CD4-positive, alpha-beta T cell treated with Interleukin-15 for 4 hours (primary cell): ENCODE measurements around the gene CCNQ.

Experiments used
- DNase-seq: peaks from one replicate; pipeline ENCODE4 v3.0.0-alpha.2; 2020; ENCODE audit warnings: low spot score

CCNQ gene

DNA sequence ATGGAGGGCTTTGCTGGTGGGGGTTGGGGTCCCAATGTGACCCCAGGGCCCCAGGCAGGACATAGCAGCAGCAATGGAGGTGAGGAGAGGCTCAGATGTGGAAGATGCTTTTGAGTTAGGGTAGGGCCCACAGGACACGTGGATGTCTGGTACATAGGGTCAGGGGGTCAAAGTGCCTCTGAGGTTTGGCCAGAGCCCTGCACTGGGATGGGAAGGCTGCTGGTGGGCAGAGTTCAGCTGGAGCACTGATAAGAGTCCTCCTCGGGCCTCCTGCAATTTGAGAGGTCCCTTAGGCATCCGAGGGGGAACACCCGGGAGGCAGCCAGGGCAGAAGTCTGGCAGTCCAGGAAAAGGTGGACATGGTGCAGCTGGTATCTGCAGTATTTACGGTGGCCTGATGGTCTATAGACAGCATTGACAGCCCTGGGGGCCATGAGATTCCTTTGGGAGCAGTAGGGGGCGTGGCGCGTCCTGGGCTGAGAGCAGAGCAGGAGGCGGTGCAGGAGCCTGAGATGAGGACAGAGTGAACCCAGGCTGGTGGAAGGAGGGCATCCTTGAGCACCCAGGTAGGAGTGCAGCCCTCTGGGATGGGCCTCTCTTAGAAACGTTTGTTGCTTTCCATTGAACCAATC is 22.6 kb downstream of the CCNQ start:
- DNase-seq = no peak

DNA sequence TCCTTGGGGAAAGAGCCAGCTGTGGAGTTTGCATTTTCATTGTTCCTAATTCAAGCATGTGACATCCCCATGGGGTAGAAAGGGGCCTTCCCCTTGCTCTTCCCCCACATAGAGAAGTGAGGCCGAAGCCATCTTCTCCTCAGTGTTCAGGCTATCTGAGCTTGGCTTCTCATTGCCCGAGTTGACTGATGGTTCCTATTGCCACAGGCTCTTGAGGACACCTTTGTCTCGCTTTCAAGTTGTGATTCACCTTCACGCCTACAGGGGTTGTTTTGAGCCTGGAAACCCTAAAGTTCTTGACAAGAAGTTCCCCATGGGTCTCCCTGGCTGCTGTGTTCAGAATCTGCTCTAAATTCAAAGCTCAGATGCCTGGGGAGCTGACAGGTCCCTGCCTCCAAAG is 25.0 kb downstream of the CCNQ start:
- DNase-seq = no peak

DNA sequence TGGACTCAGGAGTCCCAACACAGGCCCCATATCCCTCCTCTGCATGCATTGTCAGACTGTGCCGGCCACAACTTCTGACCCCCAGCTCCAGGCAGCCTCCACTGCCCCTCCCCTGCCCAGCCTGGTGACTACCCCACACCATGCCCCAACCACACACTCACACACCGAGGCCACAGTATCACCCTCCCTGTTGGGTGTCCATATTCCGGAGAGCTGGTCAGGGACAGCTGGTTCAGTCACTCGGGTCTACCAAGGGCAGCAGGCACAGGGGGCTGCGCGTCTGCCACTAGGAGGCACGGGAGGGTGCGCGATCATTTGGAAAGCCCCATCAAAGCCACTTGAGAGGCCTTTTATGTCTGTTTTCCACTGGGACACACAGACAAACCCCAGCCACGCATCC is 26.3 kb downstream of the CCNQ start:
- no peak for DNase-seq

DNA sequence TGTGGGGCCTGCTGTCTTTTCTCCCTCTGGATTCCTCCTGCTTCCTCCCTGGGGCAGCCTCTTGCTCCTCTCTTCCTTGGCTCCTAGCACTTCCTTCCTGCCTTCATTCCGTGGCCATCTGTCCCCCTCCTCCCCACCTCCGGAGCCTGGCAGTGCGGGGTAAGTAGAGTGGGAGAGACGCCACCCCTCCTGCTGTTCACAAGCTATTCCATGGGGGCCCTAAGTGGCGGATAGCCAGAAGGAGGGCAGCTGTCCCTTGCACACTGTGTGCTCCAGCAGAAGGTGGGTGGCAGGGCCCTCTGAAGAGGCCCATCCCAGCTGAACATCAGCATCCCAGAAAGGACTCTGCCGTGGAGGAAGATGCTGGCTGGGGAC is 27.4 kb downstream of the CCNQ start:
- DNase-seq = no peak

DNA sequence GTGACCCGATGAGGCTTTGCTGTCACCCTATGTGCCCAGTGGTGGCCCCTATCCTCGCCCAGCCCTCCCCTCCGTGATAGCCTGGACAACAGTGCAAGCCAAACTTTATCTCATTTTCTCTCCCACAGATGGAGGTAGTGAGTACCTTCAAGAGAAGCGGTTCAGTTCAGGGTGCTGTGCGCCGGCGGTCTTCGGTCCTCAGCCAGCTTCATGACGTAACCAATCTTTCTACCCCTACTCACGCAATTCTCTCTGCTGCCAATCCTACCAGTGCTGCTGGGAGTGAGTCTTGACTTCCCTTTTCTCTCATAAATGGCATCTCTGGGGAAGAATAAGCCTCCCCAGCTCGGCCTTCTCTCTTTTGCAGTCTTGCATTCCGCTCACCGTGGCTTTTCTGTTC is 29.5 kb downstream of the CCNQ start:
- DNase-seq = no peak

DNA sequence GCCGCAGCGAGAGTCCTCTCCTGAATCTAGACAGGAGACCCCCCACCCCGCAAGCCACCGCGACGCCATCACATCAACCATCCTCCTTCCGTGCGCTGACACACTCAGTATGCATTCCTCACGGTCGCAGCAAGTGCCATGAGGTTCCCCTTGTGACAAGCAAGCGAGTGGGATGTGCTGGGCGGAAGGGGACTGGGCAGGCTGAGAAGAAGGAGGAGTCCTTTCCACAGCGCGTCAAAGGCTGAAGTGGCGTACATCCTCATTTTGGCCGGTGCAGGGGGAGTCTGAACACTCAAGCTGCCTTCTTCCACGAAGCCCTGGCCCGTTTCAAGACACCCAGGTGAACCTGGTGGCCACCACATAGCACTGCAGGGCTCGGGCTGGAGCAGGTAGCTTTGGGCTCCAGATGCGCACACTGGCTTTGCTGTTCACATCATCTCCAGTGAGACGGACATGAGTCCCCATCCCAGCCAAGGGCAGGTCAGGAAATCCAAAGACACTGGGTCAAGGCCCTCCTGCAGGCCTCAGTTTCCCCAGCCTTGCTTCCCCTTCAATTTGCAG is 30.4 kb downstream of the CCNQ start:
- DNase-seq = no peak

DNA sequence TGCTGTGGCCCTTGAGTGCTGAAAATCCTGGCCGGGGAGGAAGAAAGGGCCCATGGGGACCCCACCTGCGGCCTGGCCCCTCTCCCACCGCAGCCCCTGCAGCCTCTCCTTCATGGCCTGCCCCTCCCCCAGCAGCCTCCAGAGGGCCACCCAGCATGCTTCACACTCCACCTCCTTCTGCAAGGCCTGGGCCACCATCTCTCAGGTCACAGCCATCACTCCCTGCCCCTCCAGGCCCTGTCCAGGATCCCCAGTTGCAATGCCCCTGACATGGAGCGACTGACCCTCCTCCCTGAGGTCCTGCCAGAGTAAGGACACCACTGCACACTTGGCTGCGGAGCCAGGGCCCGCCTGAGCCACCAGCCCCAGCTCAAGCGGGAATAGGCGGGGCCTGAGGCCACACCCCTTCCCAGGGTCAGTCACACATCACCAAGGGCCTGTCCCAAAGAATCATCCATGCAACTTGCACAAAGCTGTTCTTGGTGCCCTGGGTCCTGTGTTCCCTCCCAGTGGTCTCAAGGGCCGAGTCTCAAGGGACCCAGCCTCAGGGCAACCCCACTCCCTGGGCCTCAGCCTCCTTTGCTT is 32.9 kb downstream of the CCNQ start:
- DNase-seq = no peak

DNA sequence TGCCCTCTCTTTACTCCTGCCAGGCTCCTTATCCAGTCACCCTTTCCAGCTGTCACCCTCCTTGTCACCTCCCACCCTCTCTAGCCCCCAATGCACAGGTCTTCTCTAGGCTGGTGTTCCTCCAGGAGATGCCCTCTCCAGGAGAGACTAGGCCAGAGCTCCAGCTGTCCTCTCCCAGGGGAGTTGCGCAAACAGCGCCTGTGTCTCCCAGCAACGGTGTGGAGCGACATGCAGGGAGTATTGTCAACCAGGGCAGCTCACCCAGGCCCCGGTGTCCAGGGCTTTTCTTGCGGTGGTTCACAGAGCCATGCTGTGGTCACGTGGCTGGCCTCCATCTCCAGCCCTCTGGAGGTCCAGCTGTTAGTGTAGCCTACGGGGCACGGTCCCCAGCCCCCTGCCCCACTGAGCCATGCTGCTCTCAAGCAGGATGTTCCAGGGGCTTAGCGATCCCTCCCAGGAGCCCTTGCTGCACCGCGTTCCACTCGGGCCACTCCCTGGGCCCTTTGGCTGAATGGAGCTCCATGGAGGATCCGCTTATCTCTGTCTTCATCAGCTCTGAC is 34.8 kb downstream of the CCNQ start:
- DNase-seq = no peak

DNA sequence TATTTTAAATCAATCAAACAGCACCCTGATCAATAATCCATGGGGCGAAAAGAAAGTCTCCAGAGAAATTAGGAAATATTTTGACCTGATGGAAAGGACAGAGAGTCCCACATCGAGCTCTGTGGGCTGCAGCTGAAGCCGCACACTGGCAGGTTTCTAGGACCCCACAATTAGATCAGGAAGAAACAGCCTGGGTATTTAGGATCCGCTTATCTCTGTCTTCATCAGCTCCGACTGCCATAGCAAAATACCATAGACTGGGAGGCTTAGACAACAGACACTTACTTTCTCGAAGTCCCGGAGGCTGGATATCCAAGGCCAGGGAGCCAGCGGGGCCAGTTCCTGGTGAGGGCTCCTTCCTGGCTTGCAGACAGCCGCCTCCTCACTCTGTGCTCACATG is 36.4 kb downstream of the CCNQ start:
- DNase-seq = no peak

DNA sequence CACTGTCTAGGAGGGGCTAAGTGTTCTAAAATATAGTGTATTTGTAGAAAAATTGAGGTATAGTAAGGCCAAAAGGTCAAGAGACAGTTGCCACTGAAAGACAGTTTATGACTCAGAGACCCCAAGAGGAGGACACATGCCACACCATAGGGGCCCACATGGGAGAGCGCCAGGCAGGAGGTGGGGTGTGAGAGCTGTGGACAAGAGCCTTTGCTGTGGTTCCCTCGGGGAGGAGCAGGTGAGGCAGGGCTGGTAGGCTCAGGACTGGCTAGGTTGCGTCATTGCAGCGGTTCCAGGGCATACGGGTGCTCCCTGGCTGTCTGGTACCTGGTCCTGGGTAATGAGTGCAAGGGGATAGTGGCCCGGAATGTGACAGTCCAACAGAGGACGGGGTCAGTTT is 37.6 kb downstream of the CCNQ start:
- DNase-seq = no peak

DNA sequence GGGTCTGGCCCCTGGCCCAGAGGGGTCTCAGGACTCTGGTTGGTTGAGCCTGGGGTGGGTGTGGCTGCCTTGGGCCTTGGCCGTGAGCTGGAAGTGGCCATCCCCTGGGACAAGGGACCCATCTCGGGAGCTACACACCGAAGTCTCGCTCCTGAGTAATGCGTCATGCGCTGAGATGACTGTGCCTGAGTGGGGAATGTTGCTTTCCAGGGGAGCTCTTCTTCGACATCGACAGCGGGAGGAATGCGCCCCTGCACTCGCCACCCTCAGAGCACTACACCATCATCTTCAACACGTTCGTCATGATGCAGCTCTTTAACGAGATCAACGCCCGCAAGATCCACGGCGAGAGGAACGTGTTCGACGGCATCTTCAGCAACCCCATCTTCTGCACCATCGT is 38.5 kb downstream of the CCNQ start:
- DNase-seq = no peak

DNA sequence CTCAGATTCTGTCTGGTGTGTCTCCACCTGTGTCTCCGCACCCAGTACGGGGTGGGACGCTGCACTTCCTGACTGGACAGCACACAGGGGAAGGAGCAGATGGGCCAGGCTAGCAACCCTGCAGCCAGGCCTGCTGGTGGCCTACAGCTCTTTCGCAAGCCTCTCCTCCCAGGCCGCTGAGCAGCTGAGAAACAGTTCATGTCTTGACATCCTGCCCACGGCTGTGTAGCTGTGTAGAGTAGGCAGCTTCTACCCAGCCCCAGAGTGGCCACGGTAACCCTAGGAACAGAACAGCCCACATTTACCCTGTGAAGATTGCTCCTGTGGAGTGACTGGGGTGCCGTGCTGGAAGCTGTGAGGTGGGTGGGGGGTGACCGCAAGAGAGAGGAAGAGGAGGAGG is 38.9 kb downstream of the CCNQ start:
- no peak for DNase-seq

DNA sequence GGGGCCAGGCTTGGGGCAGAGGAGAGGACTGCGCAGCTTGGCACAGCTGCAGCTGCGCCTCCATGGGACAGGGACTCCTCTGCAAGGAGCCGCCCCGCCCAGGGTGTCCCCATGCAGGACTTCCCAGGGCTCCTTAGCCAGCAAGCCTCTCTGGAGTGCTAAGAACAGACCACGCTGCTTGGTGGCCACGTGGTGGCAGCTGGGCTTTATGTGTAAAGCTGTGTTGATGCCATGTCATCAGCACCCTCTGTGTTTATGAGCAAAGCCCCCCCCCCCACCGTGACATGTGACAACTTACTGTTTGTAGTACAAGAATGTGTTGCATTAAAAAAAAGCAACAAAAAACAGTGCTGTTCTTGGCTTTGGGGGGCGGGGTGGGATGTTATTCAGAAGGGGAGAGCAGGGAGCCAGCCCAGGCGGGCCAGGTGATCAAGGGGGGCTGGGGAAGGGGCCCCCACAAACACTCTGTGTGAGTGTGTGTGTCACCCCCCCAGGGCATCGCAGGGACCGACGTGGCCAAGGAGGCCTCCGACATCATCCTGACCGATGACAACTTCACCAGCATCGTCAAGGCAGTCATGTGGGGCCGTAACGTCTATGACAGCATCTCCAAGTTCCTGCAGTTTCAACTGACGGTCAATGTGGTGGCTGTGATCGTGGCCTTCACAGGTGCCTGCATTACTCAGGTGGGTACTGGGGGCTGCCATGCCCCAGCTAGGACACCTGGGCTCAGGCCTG is 41.2 kb downstream of the CCNQ start:
- no peak for DNase-seq

DNA sequence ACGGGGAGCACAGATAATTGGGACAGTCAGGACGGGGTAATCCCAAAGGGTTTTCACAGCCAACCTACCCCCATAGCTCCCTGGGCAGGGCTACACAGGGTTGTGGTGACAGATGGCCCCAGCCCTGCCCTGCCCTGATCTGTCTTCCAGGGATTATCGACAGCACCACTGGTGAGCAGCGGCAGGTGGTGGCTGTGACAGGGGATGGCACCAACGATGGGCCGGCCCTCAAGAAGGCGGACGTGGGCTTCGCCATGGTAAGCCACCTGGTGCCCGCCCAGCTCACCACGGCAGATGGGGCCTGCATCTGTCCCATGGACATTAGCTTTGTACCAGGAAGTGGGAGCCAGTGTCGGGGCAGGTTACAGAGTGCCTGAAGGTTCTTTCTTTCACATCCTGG is 42.2 kb downstream of the CCNQ start:
- no peak for DNase-seq

DNA sequence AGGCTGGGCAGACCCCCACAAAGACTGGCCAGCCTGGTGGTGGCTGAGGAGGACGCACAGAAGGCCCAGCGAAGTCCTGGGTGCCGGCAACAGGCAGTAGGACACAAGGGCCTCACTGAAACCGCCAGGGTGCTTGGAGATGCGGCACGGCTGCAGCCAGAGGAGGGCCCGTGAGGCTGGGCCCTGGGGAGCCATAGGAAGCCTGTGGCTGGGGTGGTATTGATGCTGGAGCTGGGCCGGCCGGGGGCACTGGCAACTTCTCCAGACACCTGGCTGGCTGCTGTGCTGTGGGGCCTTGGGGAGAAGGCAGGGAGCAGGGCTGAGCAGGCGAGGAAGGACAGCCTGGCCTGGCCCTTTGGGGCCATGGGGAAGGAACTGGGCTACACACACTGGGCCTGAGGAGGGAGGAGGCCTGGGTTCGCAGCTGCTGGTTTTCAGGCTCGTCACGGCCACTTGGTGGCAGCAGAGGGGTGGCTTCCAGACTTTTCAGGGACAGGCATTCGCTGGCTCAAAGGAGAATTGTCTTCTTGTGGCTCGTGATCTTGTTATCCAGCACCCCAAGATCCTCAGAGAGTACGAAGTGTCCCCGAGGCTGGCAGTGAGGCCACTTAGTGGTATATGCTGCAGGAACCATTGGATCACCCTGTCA is 44.3 kb downstream of the CCNQ start:
- DNase-seq = peak; percentile 51

DNA sequence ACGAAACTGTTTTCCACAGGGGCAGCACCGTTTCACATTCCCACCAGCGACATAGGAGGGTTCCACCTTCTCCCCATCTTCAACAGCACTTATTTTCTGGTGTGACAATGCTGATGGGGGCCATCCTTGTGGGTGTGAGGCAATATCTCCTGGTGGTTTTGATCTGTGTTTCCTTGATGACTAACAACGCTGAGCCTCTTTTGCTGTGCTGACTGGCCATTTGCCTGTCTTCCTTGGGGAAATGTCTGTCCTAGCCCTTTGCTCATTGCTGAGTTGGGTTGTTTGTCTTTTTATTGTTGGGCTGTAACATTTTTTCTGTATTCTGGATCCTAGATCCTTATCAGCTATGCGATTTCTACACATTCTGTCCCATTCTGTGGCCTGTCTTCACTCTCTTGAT is 47.8 kb downstream of the CCNQ start:
- no peak for DNase-seq

DNA sequence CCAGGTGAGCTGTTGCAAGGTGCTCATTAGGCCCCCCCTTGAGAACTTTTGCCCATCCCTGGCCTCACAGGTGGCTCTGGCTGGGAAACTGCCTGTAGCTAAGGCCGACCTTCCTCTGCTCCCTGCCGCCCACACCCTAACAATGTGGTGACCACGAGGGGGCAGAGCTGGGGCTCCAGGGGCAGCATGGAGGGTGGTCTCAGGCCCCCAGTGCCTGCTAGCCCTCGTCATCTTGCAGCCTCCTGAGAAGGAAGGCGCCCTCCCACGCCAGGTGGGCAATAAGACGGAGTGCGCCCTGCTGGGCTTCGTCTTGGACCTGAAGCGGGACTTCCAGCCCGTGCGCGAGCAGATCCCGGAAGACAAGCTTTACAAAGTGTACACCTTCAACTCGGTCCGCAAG is 49.1 kb downstream of the CCNQ start:
- no peak for DNase-seq

DNA sequence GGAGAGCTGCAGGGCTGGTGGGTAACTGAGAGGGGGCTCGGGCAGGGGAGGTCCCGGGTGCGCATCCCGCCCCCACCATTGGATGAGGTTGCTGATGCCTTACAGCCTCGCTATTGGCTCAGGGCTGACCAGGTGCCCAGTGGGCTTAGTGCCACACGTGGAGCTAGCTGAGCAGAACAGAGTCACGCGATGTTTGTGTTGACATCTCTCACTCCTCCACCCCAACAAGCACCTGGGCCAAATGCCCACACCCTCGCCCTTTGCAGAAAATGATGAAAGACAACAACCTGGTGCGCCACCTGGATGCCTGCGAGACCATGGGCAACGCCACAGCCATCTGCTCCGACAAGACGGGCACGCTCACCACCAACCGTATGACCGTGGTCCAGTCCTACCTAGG is 49.7 kb downstream of the CCNQ start:
- DNase-seq = no peak

DNA sequence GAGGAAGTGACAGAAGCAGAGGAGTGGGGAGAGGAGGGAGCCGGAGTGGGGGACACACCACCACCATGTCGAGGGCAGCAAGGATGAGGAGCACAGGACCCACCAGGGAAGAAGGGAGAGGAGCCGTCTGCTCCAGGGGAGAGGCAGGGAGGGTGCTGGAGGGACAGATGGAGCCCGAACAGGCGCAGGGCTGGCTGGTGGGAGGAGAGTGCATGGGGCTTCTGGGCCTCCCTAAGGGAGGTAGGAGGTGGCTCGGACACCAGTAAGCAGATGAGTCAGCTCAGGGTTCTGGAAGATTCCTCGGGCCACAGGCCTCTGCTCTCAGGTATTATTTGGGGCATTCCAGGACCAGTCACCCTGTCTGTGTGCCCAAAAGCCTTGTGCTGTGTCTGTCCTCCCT is 51.7 kb downstream of the CCNQ start:
- no peak for DNase-seq

DNA sequence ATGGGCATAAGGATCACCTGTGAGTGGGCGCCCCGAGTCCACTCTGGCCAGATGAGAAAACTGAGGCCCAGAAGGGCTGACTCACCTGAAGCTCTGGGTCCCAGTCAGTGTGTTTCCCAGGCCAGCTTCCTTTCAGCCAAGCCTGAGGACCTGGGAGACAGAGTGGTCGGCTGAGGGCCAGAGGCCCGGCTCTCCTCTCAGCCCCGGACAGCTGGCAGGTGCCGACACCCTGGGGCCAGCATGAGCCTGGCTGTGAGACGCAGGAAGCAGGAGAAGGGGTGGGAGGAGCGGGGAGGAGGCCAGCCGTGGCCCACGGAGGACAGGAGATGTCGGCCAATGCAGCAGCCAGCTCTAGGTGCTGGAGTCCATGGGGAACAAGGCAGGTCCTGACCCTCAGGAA is 52.6 kb downstream of the CCNQ start:
- no peak for DNase-seq

DNA sequence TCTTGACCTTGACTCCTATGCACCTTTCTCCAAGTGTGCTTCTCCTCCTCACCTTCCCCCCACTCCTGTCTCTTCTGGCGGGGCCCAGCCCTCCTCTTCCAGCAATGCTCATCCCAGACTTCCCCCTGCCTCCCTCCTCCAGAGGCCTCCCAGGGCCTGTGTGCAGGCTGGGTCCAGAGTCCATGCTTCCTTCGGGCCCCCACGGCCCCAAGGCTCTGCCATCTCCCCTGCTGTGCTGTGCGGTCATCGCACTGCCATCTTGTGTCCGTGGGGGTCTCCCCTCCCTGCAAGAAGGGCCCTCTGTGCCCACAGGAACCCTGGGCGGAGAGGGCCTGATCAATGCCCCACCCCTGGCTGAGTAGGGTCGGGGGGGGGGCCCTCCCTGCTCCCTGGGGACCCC is 54.2 kb downstream of the CCNQ start:
- no peak for DNase-seq

DNA sequence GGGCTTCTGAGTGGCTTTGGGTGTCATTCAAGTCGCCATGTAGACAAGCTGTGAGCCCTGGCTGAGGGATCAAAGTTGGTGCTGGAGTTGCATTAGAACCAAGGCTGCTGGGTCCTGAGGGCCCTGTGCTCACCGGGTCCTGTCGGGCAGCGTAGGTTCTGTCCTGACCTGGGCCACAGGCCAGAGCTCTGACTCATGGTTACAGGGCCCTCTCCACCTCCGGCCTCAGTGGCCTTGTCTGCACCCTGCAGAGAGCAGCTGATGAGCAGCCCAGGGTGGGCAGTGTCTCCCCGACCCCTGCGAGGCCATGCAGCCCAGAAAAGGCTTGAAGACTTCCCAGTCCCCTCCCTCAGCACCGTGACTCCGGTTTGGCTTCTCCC is 59.0 kb downstream of the CCNQ start:
- no peak for DNase-seq
